MM.1S (cell line): ENCODE results near the gene TMPRSS15.

Experiments used
- DNase-seq: peaks from one replicate; pipeline ENCODE4 v3.0.0-alpha.2; 2015
- H2AFZ ChIP-seq: fragments of 300-600 bp; sonication (generic); 2 replicates; pipeline ENCODE4 v1.6.0; 2016; ENCODE audit warnings: antibody characterized with exemption, low read length
- H3F3A ChIP-seq: fragments of 300-600 bp; sonication (generic); 2 replicates; pipeline ENCODE4 v1.6.1; 2016; ENCODE audit warnings: mild to moderate bottlenecking, antibody characterized with exemption, low read length, moderate library complexity, mixed read lengths; ENCODE audit not compliant: insufficient read depth
- H3K27ac ChIP-seq: fragments of 300-600 bp; sonication (generic); 2 replicates; pipeline ENCODE4 v1.5.1; 2016; ENCODE audit warnings: mild to moderate bottlenecking, low read length
- H3K27me3 ChIP-seq: fragments of 300-600 bp; sonication (generic); replicated peaks from 2 replicates; pipeline ENCODE4 v1.6.0; 2016; ENCODE audit warnings: low read length; ENCODE audit not compliant: insufficient read depth
- H3K36me3 ChIP-seq: fragments of 300-600 bp; sonication (generic); replicated peaks from 2 replicates; pipeline ENCODE4 v1.6.1; 2016; ENCODE audit warnings: mild to moderate bottlenecking, low read length, mixed read lengths; ENCODE audit not compliant: insufficient read depth
- H3K4me1 ChIP-seq: fragments of 300-600 bp; sonication (generic); 2 replicates; pipeline ENCODE4 v1.6.1; 2016; ENCODE audit warnings: low read length, mixed read lengths
- H3K4me2 ChIP-seq: fragments of 300-600 bp; sonication (generic); 2 replicates; pipeline ENCODE4 v1.6.0; 2016; ENCODE audit warnings: low read depth, low read length
- H3K4me3 ChIP-seq: fragments of 300-600 bp; sonication (generic); 2 replicates; pipeline ENCODE4 v1.5.1; 2016; ENCODE audit warnings: low read length, mixed read lengths
- H3K79me2 ChIP-seq: fragments of 300-600 bp; sonication (generic); 2 replicates; pipeline ENCODE4 v1.6.1; 2016; ENCODE audit warnings: mixed run types, low read length, mixed read lengths
- H3K9ac ChIP-seq: fragments of 300-600 bp; sonication (generic); 2 replicates; pipeline ENCODE4 v1.6.1; 2016; ENCODE audit warnings: low read length, mixed read lengths
- H3K9me2 ChIP-seq: fragments of 300-600 bp; sonication (generic); replicated peaks from 2 replicates; pipeline ENCODE4 v1.6.1; 2016; ENCODE audit warnings: mild to moderate bottlenecking, low read length, mixed read lengths; ENCODE audit not compliant: insufficient read depth
- H3K9me3 ChIP-seq: fragments of 300-600 bp; sonication (generic); replicated peaks from 2 replicates; pipeline ENCODE4 v1.6.1; 2016; ENCODE audit warnings: mild to moderate bottlenecking, low read length, mixed read lengths; ENCODE audit not compliant: insufficient read depth
- H4K20me1 ChIP-seq: fragments of 300-600 bp; sonication (generic); 2 replicates; pipeline ENCODE4 v1.6.1; 2016; ENCODE audit warnings: mild to moderate bottlenecking, low read length, moderate library complexity, mixed read lengths; ENCODE audit not compliant: insufficient read depth
- CTCF ChIP-seq: fragments of 300-600 bp; sonication (generic); IDR thresholded peaks from 2 replicates; pipeline ENCODE4 v1.5.1; 2016; ENCODE audit warnings: antibody characterized with exemption, low read length, mixed read lengths
- EZH2 ChIP-seq: fragments of 300-600 bp; sonication (generic); optimal IDR thresholded peaks from 2 replicates; pipeline ENCODE3; 2017; ENCODE audit warnings: low read depth, mild to moderate bottlenecking, antibody characterized with exemption, low read length, mixed read lengths
- EZH2phosphoT487 ChIP-seq: fragments of 300-600 bp; sonication (generic); IDR thresholded peaks from 2 replicates; pipeline ENCODE4 v1.6.1; 2018; ENCODE audit warnings: antibody characterized with exemption, low read length

TMPRSS15 gene

GRCh38 chr21:18253799-18254198 lies 149.8 kb downstream of the TMPRSS15 start:
- TF ChIP-seq EZH2, result no peak
- no peak for TF ChIP-seq EZH2phosphoT487
- TF ChIP-seq CTCF, result no peak
- Histone ChIP-seq H3K4me2 (no peak overlapping the region), H4K20me1 (no peaks in the 10 kb centered on the region), H3K79me2 (no peaks in the 10 kb centered on the region), H3F3A (0 out of 2 replicates have a peak, but pooled peaks cover 6% of the 10 kb centered on the region), H3K9ac (no peak overlapping the region), H3K4me1 (peaks cover 9% of the 10 kb centered on the region), H3K27ac (no peak overlapping the region), H3K36me3 (no peaks in the 10 kb centered on the region), H3K27me3 (no peaks in the 10 kb centered on the region), H3K4me3 (no peak overlapping the region), H3K9me2 (no peaks in the 10 kb centered on the region), H2AFZ (no peak overlapping the region), H3K9me3 (no peaks in the 10 kb centered on the region)
- DNase-seq, result no peak

- TF ChIP-seq EZH2 (no peak), EZH2phosphoT487 (no peak), CTCF (no peak)
- Histone ChIP-seq H3K36me3 (no peaks in the 10 kb centered on the region), H3K9me3 (no peaks in the 10 kb centered on the region), H3K4me3 (no peak overlapping the region), H3K27me3 (no peaks in the 10 kb centered on the region), H3K79me2 (no peaks in the 10 kb centered on the region), H3F3A (0 out of 2 replicates have a peak, but pooled peaks cover 6% of the 10 kb centered on the region), H4K20me1 (no peaks in the 10 kb centered on the region), H3K9ac (no peak overlapping the region), H3K27ac (no peak overlapping the region), H2AFZ (no peak overlapping the region), H3K4me1 (peaks cover 9% of the 10 kb centered on the region), H3K4me2 (no peak overlapping the region), H3K9me2 (no peaks in the 10 kb centered on the region)
- no peak for DNase-seq
Measured at GRCh38 chr21:18253221-18253620, 150.4 kb downstream of the TMPRSS15 start.

GRCh38 chr21:18252680-18253079 lies 150.9 kb downstream of the TMPRSS15 start:
- Histone ChIP-seq H3K9me3 (no peaks in the 10 kb centered on the region), H3K4me3 (no peak overlapping the region), H3K9me2 (no peaks in the 10 kb centered on the region), H3K4me2 (no peak overlapping the region), H3F3A (peaks cover 6% of the 10 kb centered on the region; the same call in 1 of the 2 replicates), H3K4me1 (peaks cover 9% of the 10 kb centered on the region), H3K79me2 (no peaks in the 10 kb centered on the region), H4K20me1 (no peaks in the 10 kb centered on the region), H3K9ac (no peak overlapping the region), H3K27ac (no peak overlapping the region), H3K36me3 (no peaks in the 10 kb centered on the region), H3K27me3 (no peaks in the 10 kb centered on the region), H2AFZ (no peak overlapping the region)
- TF ChIP-seq EZH2, result no peak
- no peak for TF ChIP-seq CTCF
- no peak for TF ChIP-seq EZH2phosphoT487
- DNase-seq, result no peak
